GM23338 (cell line): ENCODE data around the gene PRSS8.

Experiments used
- CTCF ChIP-seq, 2 experiments: fragments of 200-600 bp in 1 of 2; sonication (generic) in 1 of 2; conservative IDR thresholded peaks; 2 replicates each; pipeline versions ENCODE4 v1.5.1 to v1.6.1; 2016 to 2017; ENCODE audit warnings: antibody characterized with exemption in 2 of 2, low read depth in 2 of 2, mild to moderate bottlenecking in 2 of 2, moderate library complexity in 1 of 2
- ETS1 ChIP-seq: IDR thresholded peaks from 2 replicates; pipeline ENCODE4 v1.6.1; 2016; ENCODE audit warnings: antibody characterized with exemption
- EZH2 ChIP-seq: fragments of 200-600 bp; sonication (generic); IDR thresholded peaks from one replicate; pipeline ENCODE4 v1.8.0; 2017; ENCODE audit warnings: antibody characterized with exemption, mild to moderate bottlenecking, low read depth; ENCODE audit not compliant: unreplicated experiment
- EZH2phosphoT487 ChIP-seq: fragments of 200-600 bp; sonication (generic); IDR thresholded peaks from one replicate; pipeline ENCODE4 v1.8.1; 2018; ENCODE audit warnings: antibody characterized with exemption; ENCODE audit not compliant: unreplicated experiment
- NANOG ChIP-seq: IDR thresholded peaks from 2 replicates; pipeline ENCODE4 v1.6.1; 2016; ENCODE audit warnings: antibody characterized with exemption, borderline replicate concordance
- POLR2AphosphoS5 ChIP-seq: IDR thresholded peaks from 2 replicates; pipeline ENCODE4 v1.6.1; 2016; ENCODE audit warnings: antibody characterized with exemption, low read depth
- REST ChIP-seq: IDR thresholded peaks from one replicate; pipeline ENCODE4 v1.6.1; 2018; ENCODE audit warnings: antibody characterized with exemption; ENCODE audit not compliant: unreplicated experiment

- TF ChIP-seq NANOG, result no peak
- TF ChIP-seq POLR2AphosphoS5, result no peak
- TF ChIP-seq CTCF (conservative IDR thresholded peaks at IDR 0.05; ENCODE audit: low read depth in 2 of 2), result no peak
- TF ChIP-seq EZH2phosphoT487, result no peak
- TF ChIP-seq REST, result no peak
- TF ChIP-seq EZH2, result no peak
- TF ChIP-seq ETS1, result no peak
Observed at GRCh38 chr16:31090540-31090939, 45.0 kb downstream of the PRSS8 start.
